T-helper 2 cell treated with Interferon-gamma antibody and Interleukin-4, amounts not matched to agents 5 μg/mL and 100 μg/mL, for 36 hours (primary cell): ENCODE data around the gene CTBP2.
"Not testable (repeated sequence)": the region's sequence is repeated elsewhere in the genome, so short reads cannot be mapped to it uniquely, and the experiment has no call there.

ENCODE experiments used
- DNase-seq: peaks from one replicate; pipeline ENCODE4 v3.0.0; 2021; ENCODE audit warnings: low spot score
- H3K27ac Mint-ChIP-seq: one replicate; pipeline ENCODE4 v1.8.0; 2021; ENCODE audit warnings: mild to moderate bottlenecking, mixed read lengths
- H3K27me3 Mint-ChIP-seq: one replicate; pipeline ENCODE4 v1.8.0; 2021; ENCODE audit warnings: low read depth, mixed read lengths
- H3K36me3 Mint-ChIP-seq: one replicate; pipeline ENCODE4 v1.8.0; 2021; ENCODE audit warnings: low read depth, mixed read lengths
- H3K4me1 Mint-ChIP-seq: one replicate; pipeline ENCODE4 v1.8.0; 2021; ENCODE audit warnings: low read depth, mixed read lengths
- H3K4me3 Mint-ChIP-seq: one replicate; pipeline ENCODE4 v1.8.0; 2022; ENCODE audit warnings: mild to moderate bottlenecking, moderate library complexity, mixed read lengths
- H3K9me3 Mint-ChIP-seq: one replicate; pipeline ENCODE4 v1.8.0; 2021; ENCODE audit warnings: mixed read lengths

The CTBP2 gene

GRCh38 chr10:125084614-125085257 lies 75.6 kb downstream of the CTBP2 start:
- no peak overlapping the region for H3K27ac Mint-ChIP-seq
- no peaks in the 10 kb centered on the region for H3K9me3 Mint-ChIP-seq
- DNase-seq = no peak
- H3K36me3 Mint-ChIP-seq = no peaks in the 10 kb centered on the region
- H3K27me3 Mint-ChIP-seq = peaks cover 2% of the 10 kb centered on the region
- no peak overlapping the region for H3K4me3 Mint-ChIP-seq
- H3K4me1 Mint-ChIP-seq = no peaks in the 10 kb centered on the region

GRCh38 chr10:125084191-125084613 lies 76.2 kb downstream of the CTBP2 start:
- DNase-seq = no peak
- Mint-ChIP-seq H3K4me3 (no peak overlapping the region), H3K27me3 (peaks cover 2% of the 10 kb centered on the region), H3K9me3 (no peaks in the 10 kb centered on the region), H3K36me3 (no peaks in the 10 kb centered on the region), H3K27ac (no peak overlapping the region), H3K4me1 (no peaks in the 10 kb centered on the region)

GRCh38 chr10:125083576-125083920 lies 76.8 kb downstream of the CTBP2 start:
- no peak overlapping the region for H3K4me3 Mint-ChIP-seq
- H3K4me1 Mint-ChIP-seq = no peaks in the 10 kb centered on the region
- H3K36me3 Mint-ChIP-seq = no peaks in the 10 kb centered on the region
- H3K9me3 Mint-ChIP-seq = no peaks in the 10 kb centered on the region
- H3K27me3 Mint-ChIP-seq = no peaks in the 10 kb centered on the region
- no peak overlapping the region for H3K27ac Mint-ChIP-seq
- DNase-seq = no peak

- Mint-ChIP-seq H3K36me3 (no peaks in the 10 kb centered on the region), H3K27ac (no peak overlapping the region), H3K4me3 (no peak overlapping the region), H3K27me3 (no peaks in the 10 kb centered on the region), H3K4me1 (no peaks in the 10 kb centered on the region), H3K9me3 (no peaks in the 10 kb centered on the region)
- no peak for DNase-seq
These were observed 77.3 kb downstream of the CTBP2 start for GRCh38 chr10:125082881-125083575.

- H3K27ac Mint-ChIP-seq, H3K4me3 Mint-ChIP-seq, H3K36me3 Mint-ChIP-seq, H3K4me1 Mint-ChIP-seq, DNase-seq, H3K9me3 Mint-ChIP-seq, H3K27me3 Mint-ChIP-seq: not testable (repeated sequence)
These were observed 77.9 kb downstream of the CTBP2 start for GRCh38 chr10:125082471-125082870.

GRCh38 chr10:125081931-125082330 lies 78.4 kb downstream of the CTBP2 start:
- no peaks in the 10 kb centered on the region for H3K9me3 Mint-ChIP-seq
- no peaks in the 10 kb centered on the region for H3K4me1 Mint-ChIP-seq
- no peak overlapping the region for H3K27ac Mint-ChIP-seq
- no peaks in the 10 kb centered on the region for H3K36me3 Mint-ChIP-seq
- no peak overlapping the region for H3K4me3 Mint-ChIP-seq
- no peaks in the 10 kb centered on the region for H3K27me3 Mint-ChIP-seq
- no peak for DNase-seq

GRCh38 chr10:125080984-125081383 lies 79.4 kb downstream of the CTBP2 start:
- H3K4me1 Mint-ChIP-seq = no peaks in the 10 kb centered on the region
- H3K27me3 Mint-ChIP-seq = no peaks in the 10 kb centered on the region
- H3K4me3 Mint-ChIP-seq = no peak overlapping the region
- H3K36me3 Mint-ChIP-seq = no peaks in the 10 kb centered on the region
- H3K9me3 Mint-ChIP-seq = no peaks in the 10 kb centered on the region
- H3K27ac Mint-ChIP-seq = no peak overlapping the region
- DNase-seq = no peak

GRCh38 chr10:125080296-125080695 lies 80.1 kb downstream of the CTBP2 start:
- H3K9me3 Mint-ChIP-seq = no peaks in the 10 kb centered on the region
- no peak overlapping the region for H3K27ac Mint-ChIP-seq
- no peaks in the 10 kb centered on the region for H3K36me3 Mint-ChIP-seq
- no peak overlapping the region for H3K4me3 Mint-ChIP-seq
- H3K4me1 Mint-ChIP-seq = no peaks in the 10 kb centered on the region
- H3K27me3 Mint-ChIP-seq = no peaks in the 10 kb centered on the region
- no peak for DNase-seq

- no peaks in the 10 kb centered on the region for H3K4me1 Mint-ChIP-seq
- no peaks in the 10 kb centered on the region for H3K36me3 Mint-ChIP-seq
- no peaks in the 10 kb centered on the region for H3K9me3 Mint-ChIP-seq
- no peaks in the 10 kb centered on the region for H3K27me3 Mint-ChIP-seq
- no peak overlapping the region for H3K4me3 Mint-ChIP-seq
- H3K27ac Mint-ChIP-seq = no peak overlapping the region
- no peak for DNase-seq
These were observed 81.2 kb downstream of the CTBP2 start for GRCh38 chr10:125079091-125079600.

GRCh38 chr10:125076891-125077541 lies 83.3 kb downstream of the CTBP2 start:
- no peaks in the 10 kb centered on the region for H3K9me3 Mint-ChIP-seq
- H3K27ac Mint-ChIP-seq = no peak overlapping the region
- no peaks in the 10 kb centered on the region for H3K4me1 Mint-ChIP-seq
- no peak for DNase-seq
- H3K36me3 Mint-ChIP-seq = no peaks in the 10 kb centered on the region
- H3K4me3 Mint-ChIP-seq = no peak overlapping the region
- peaks cover 2% of the 10 kb centered on the region for H3K27me3 Mint-ChIP-seq

- Mint-ChIP-seq H3K27me3 (peaks cover 2% of the 10 kb centered on the region), H3K9me3 (no peaks in the 10 kb centered on the region), H3K4me1 (no peaks in the 10 kb centered on the region), H3K36me3 (no peaks in the 10 kb centered on the region), H3K27ac (no peak overlapping the region), H3K4me3 (no peak overlapping the region)
- no peak for DNase-seq
These were observed 84.1 kb downstream of the CTBP2 start for GRCh38 chr10:125076121-125076825.

GRCh38 chr10:125073996-125074395 lies 86.4 kb downstream of the CTBP2 start:
- Mint-ChIP-seq H3K27me3 (peaks cover 2% of the 10 kb centered on the region), H3K9me3 (no peaks in the 10 kb centered on the region), H3K36me3 (no peaks in the 10 kb centered on the region), H3K27ac (no peak overlapping the region), H3K4me3 (no peak overlapping the region), H3K4me1 (no peaks in the 10 kb centered on the region)
- no peak for DNase-seq

- no peak for DNase-seq
- H3K27ac Mint-ChIP-seq = no peak overlapping the region
- H3K9me3 Mint-ChIP-seq = no peaks in the 10 kb centered on the region
- no peaks in the 10 kb centered on the region for H3K4me1 Mint-ChIP-seq
- no peak overlapping the region for H3K4me3 Mint-ChIP-seq
- peaks cover 2% of the 10 kb centered on the region for H3K27me3 Mint-ChIP-seq
- no peaks in the 10 kb centered on the region for H3K36me3 Mint-ChIP-seq
These were observed 87.6 kb downstream of the CTBP2 start for GRCh38 chr10:125072794-125073193.

- peaks cover 5% of the 10 kb centered on the region for H3K27me3 Mint-ChIP-seq
- H3K4me3 Mint-ChIP-seq = no peak overlapping the region
- H3K9me3 Mint-ChIP-seq = no peaks in the 10 kb centered on the region
These were observed 89.4 kb downstream of the CTBP2 start for GRCh38 chr10:125071008-125071407.

More at GRCh38 chr10:125071008-125071407, 89.4 kb downstream of the CTBP2 start:
- H3K36me3 Mint-ChIP-seq = no peaks in the 10 kb centered on the region
- H3K4me1 Mint-ChIP-seq = no peaks in the 10 kb centered on the region
- no peak overlapping the region for H3K27ac Mint-ChIP-seq
- DNase-seq = no peak
